Esophagus muscularis mucosa (tissue), 3 donors: Measurements from ENCODE around the gene MAPK8IP3.

ENCODE experiments used
- EP300 ChIP-seq: sonication (generic); formaldehyde crosslinking; IDR thresholded peaks from one replicate; pipeline ENCODE4 v1.6.1; 2017; ENCODE audit warnings: antibody characterized with exemption
- POLR2AphosphoS5 ChIP-seq, 2 donors: sonication (generic); formaldehyde crosslinking; IDR thresholded peaks; one replicate each; pipeline ENCODE4 v1.6.1; 2017; ENCODE audit warnings: antibody characterized with exemption in 2 of 2

- no peak for TF ChIP-seq POLR2AphosphoS5 (IDR thresholded peaks at IDR 0.05)
- no peak for TF ChIP-seq EP300
Measured at GRCh38 chr16:1676661-1677060, 29.3 kb upstream of the MAPK8IP3 start.
